Prostate gland (tissue), 2 donors: ENCODE measurements around the gene EIF3D. TPM values are rescaled to one million over a fixed set of nuclear protein-coding genes. Genes with fewer than 3 reads are reported as not detected.
A peak's percentile ranks its signal among the peaks of the same experiment; 100 is the strongest.
"Not testable (repeated sequence)": the region's sequence is repeated elsewhere in the genome, so short reads cannot be mapped to it uniquely, and the experiment has no call there.

Source experiments
- DNase-seq: peaks from one replicate; pipeline ENCODE4 v3.0.0-alpha.2; 2019; ENCODE audit warnings: low spot score
- H3K27ac ChIP-seq, 2 donors: fragments of 200-600 bp; sonication (generic); 2 replicates each; pipeline ENCODE4 v1.5.1; 2017 to 2019
- H3K27me3 ChIP-seq: fragments of 200-600 bp; sonication (generic); replicated peaks from 2 replicates; pipeline ENCODE4 v1.5.1; 2019; ENCODE audit not compliant: insufficient read depth
- H3K36me3 ChIP-seq, 2 donors: fragments of 200-600 bp; sonication (generic); 1 replicate in 1 of 2; 2 replicates in 1 of 2; pipeline versions ENCODE4 v1.5.1 to v1.8.1; 2017 to 2019
- H3K4me1 ChIP-seq: fragments of 200-600 bp; sonication (generic); replicated peaks from 2 replicates; pipeline ENCODE4 v1.5.1; 2019
- H3K4me3 ChIP-seq, 2 donors: fragments of 200-600 bp; sonication (generic); 2 replicates each; pipeline ENCODE4 v1.5.1; 2017 to 2019
- H3K9me3 ChIP-seq: fragments of 200-600 bp; sonication (generic); 2 replicates; pipeline ENCODE4 v1.5.1; 2017
- CTCF ChIP-seq, 4 experiments: fragments of 200-600 bp in 2 of 4; fragments of 450-650 bp in 2 of 4; sonication (generic) in 2 of 4; IDR thresholded peaks; 1 replicate in 3 of 4; 2 replicates in 1 of 4; pipeline ENCODE4 v1.5.1; 2016 to 2019; ENCODE audit warnings: antibody characterized with exemption in 4 of 4, mild to moderate bottlenecking in 2 of 4, moderate library complexity in 2 of 4
- POLR2A ChIP-seq: fragments of 450-650 bp; IDR thresholded peaks from one replicate; pipeline ENCODE4 v1.6.1; 2016; ENCODE audit warnings: antibody characterized with exemption, mild to moderate bottlenecking
- POLR2AphosphoS5 ChIP-seq: sonication (generic); formaldehyde crosslinking; IDR thresholded peaks from one replicate; pipeline ENCODE4 v1.6.1; 2017; ENCODE audit warnings: antibody characterized with exemption
- WGBS: methylation state at CpG from one replicate; pipeline ENCODE4 v1.1.5; 2018; 5-methylcytosine and 5-hydroxymethylcytosine counted together
- intact Hi-C: fragments of 100-400 bp; cut with DNase I; formaldehyde crosslinking; loops from one replicate; pipeline ENCODE4 v1.14.2; 2022
- total RNA-seq, 2 donors: library from RNA; depleted of rRNA; stranded (reverse); fragments of >200 nt; gene quantifications; one replicate each; pipeline ENCODE4 v1.1.0, GENCODE V29; 2016

EIF3D gene
- total RNA-seq, 2 donors from 2014 or later, result 241 to 364 TPM

DNA sequence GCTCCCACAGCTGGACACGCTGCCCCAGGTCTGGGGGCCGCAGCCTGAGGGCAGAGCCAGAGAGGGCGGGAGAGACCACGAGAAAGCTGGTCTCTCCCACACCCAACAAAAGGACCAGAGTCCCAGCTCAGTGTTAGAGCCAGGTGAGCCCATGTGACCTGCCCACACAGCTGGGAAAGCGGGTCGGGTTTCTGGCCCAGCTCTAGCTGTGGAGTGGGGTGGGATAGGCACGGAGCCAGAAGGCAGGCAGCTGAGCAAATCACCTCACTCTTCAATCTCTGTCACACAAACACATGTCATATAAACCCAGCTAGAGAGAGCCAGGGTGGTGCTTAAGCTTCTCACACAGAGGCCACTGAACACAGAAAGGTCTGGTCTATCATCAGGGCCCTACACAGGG lies 7.8 kb upstream of the EIF3D start:
- intact Hi-C loops, result no loop called here
- Histone ChIP-seq H3K9me3 (no peaks in the 10 kb centered on the region), H3K27me3 (no peaks in the 10 kb centered on the region), H3K36me3 (no peaks in the 10 kb centered on the region), H3K4me1 (no peaks in the 10 kb centered on the region), H3K27ac (no peak overlapping the region), H3K4me3 (no peak overlapping the region)
- TF ChIP-seq POLR2A, result no peak
- TF ChIP-seq CTCF (IDR thresholded peaks at IDR 0.05), result no peak
- no peak for TF ChIP-seq POLR2AphosphoS5
- 21% methylated on average over 6 of the region's 7 CpGs for WGBS
- DNase-seq, result no peak

GRCh38 chr22:36533320-36533719 lies 4.4 kb upstream of the EIF3D start:
- H3K9me3 ChIP-seq, H3K4me1 ChIP-seq, intact Hi-C loops, H3K4me3 ChIP-seq, DNase-seq, H3K27me3 ChIP-seq, H3K27ac ChIP-seq, H3K36me3 ChIP-seq: not testable (repeated sequence)
- WGBS, result 94% methylated on average over 4 of the region's 4 CpGs

- Histone ChIP-seq H3K27ac (no peak overlapping the region), H3K4me3 (no peak overlapping the region), H3K9me3 (no peaks in the 10 kb centered on the region), H3K27me3 (no peaks in the 10 kb centered on the region), H3K36me3 (no peaks in the 10 kb centered on the region), H3K4me1 (no peaks in the 10 kb centered on the region)
- TF ChIP-seq CTCF (IDR thresholded peaks at IDR 0.05), result no peak
- no peak for TF ChIP-seq POLR2AphosphoS5
- no peak for TF ChIP-seq POLR2A
- DNase-seq, result no peak
- intact Hi-C loops, result no loop called here
- WGBS, result 94% methylated on average over 2 of the region's 2 CpGs
Measured at GRCh38 chr22:36532466-36532865, 3.5 kb upstream of the EIF3D start.

GRCh38 chr22:36528341-36528740 lies 625 bp downstream of the EIF3D start:
- Histone ChIP-seq H3K27ac (peak overlapping the region; percentile 89 to 90), H3K36me3 (peaks cover 2 to 22% of the 10 kb centered on the region in 2 donors), H3K27me3 (no peaks in the 10 kb centered on the region), H3K4me1 (no peaks in the 10 kb centered on the region), H3K4me3 (peak overlapping the region; percentile 46 to 59), H3K9me3 (no peaks in the 10 kb centered on the region)
- DNase-seq, result no peak
- 9% methylated on average over 8 of the region's 8 CpGs for WGBS
- TF ChIP-seq CTCF (IDR thresholded peaks at IDR 0.05) (no peak), POLR2A (no peak), POLR2AphosphoS5 (no peak)
- intact Hi-C loops, result loop anchor here (10.0 kb wide), 2 partner anchors 236 to 1224 kb away; no protein-coding TSS in a partner anchor

DNA sequence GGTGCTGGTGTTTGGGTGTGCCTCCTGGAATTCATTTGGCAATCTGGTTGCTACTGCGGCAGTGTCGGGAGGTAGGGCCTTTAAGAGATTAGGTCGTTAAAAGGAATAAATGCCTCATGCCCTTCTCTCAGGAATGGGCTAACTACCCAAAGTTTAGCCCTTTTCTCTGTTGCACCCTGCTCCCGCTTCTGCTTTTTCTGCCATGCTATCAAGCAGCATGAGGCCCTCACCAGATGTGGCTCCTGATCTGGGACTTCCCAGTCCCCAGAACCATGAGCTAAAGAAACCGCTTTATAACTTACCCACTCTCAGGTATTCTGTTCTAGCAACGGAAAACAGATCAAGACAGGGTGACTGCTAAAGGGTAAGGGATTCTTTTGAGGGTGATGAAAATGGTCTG lies 6.3 kb downstream of the EIF3D start:
- Histone ChIP-seq H3K9me3 (no peaks in the 10 kb centered on the region), H3K4me1 (no peaks in the 10 kb centered on the region), H3K4me3 (no peak overlapping the region), H3K27ac (no peak overlapping the region), H3K27me3 (no peaks in the 10 kb centered on the region), H3K36me3 (peaks cover 20 to 48% of the 10 kb centered on the region in 2 donors)
- no peak for DNase-seq
- intact Hi-C loops, result loop anchor here (10.0 kb wide), 2 partner anchors 242 to 1218 kb away; no protein-coding TSS in a partner anchor
- TF ChIP-seq POLR2AphosphoS5, result no peak
- 92% methylated on average over 6 of the region's 6 CpGs for WGBS

DNA sequence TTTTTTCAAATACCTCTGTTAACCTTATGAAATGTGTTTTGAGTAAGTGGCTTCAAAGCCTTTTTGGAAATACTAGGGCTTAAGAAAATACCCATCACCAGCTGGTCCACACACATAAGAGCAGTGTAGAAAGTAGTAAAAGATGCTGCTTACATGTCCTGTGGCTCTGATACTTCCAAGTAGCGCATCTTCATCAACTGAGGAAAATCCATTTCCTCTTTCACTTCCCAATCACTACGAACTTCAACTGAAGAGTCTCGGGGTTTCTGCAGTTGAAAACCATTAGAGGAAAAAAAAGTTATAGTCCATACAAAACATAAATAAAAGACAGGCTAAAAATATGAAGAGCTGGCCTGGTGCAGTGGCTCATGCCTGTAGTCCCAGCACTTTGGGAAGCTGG lies 8.5 kb downstream of the EIF3D start:
- Histone ChIP-seq H3K9me3 (no peaks in the 10 kb centered on the region), H3K36me3 (peaks cover 40 to 53% of the 10 kb centered on the region in 2 donors), H3K27me3 (no peaks in the 10 kb centered on the region), H3K4me1 (no peaks in the 10 kb centered on the region), H3K4me3 (no peak overlapping the region), H3K27ac (no peak overlapping the region)
- TF ChIP-seq POLR2A (no peak), POLR2AphosphoS5 (no peak), CTCF (IDR thresholded peaks at IDR 0.05) (no peak)
- no peak for DNase-seq
- WGBS, result 89% methylated on average over 3 of the region's 3 CpGs
- intact Hi-C loops, result loop anchor here (10.0 kb wide), 2 partner anchors 244 to 1216 kb away; no protein-coding TSS in a partner anchor

DNA sequence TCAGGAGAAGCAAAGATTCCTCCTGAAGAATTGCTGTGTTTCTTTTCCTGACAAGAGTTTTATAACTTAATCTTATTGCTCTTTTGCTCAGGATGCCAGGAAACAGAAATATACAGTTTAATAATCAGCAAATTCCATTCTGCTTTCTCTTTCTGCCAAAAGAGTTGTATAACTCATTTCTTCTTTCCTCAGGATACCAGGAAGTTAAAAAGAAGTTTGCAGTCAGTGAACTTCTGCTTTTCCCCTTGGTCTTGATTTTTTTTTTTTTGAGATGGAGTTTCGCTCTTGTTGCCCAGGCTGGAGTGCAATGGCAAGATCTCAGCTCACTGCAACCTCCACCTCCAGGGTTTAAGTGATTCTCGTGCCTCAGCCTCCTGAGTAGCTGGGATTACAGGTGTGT lies 9.1 kb downstream of the EIF3D start:
- intact Hi-C loops, result loop anchor here (10.0 kb wide), 2 partner anchors 245 to 1215 kb away; no protein-coding TSS in a partner anchor
- not testable (repeated sequence) for H3K27me3 ChIP-seq, H3K4me3 ChIP-seq, H3K27ac ChIP-seq, H3K9me3 ChIP-seq, DNase-seq, H3K4me1 ChIP-seq
- peaks cover 44 to 52% of the 10 kb centered on the region in 2 donors for H3K36me3 ChIP-seq
- 87% methylated on average over 2 of the region's 2 CpGs for WGBS
